GM23338 (cell line): ENCODE measurements around the gene TPH2.

Experiments used
- CREB1 ChIP-seq: fragments of 250-450 bp; sonication (Bioruptor Pico); IDR thresholded peaks from 2 replicates; pipeline ENCODE4 v1.5.0; 2020; ENCODE audit warnings: low read depth, mild to moderate bottlenecking, moderate library complexity
- CTCF ChIP-seq, 2 experiments: fragments of 200-600 bp in 1 of 2; sonication (generic) in 1 of 2; conservative IDR thresholded peaks; 2 replicates each; pipeline versions ENCODE4 v1.5.1 to v1.6.1; 2016 to 2017; ENCODE audit warnings: antibody characterized with exemption in 2 of 2, low read depth in 2 of 2, mild to moderate bottlenecking in 2 of 2, moderate library complexity in 1 of 2
- ETS1 ChIP-seq: IDR thresholded peaks from 2 replicates; pipeline ENCODE4 v1.6.1; 2016; ENCODE audit warnings: antibody characterized with exemption
- EZH2 ChIP-seq: fragments of 200-600 bp; sonication (generic); IDR thresholded peaks from one replicate; pipeline ENCODE4 v1.8.0; 2017; ENCODE audit warnings: antibody characterized with exemption, mild to moderate bottlenecking, low read depth; ENCODE audit not compliant: unreplicated experiment
- JUNB ChIP-seq: IDR thresholded peaks from one replicate; pipeline ENCODE4 v1.6.1; 2016; ENCODE audit warnings: antibody characterized with exemption; ENCODE audit not compliant: unreplicated experiment
- NANOG ChIP-seq: IDR thresholded peaks from 2 replicates; pipeline ENCODE4 v1.6.1; 2016; ENCODE audit warnings: antibody characterized with exemption, borderline replicate concordance
- POLR2AphosphoS5 ChIP-seq: IDR thresholded peaks from 2 replicates; pipeline ENCODE4 v1.6.1; 2016; ENCODE audit warnings: antibody characterized with exemption, low read depth
- REST ChIP-seq: IDR thresholded peaks from one replicate; pipeline ENCODE4 v1.6.1; 2018; ENCODE audit warnings: antibody characterized with exemption; ENCODE audit not compliant: unreplicated experiment
- STAT1 ChIP-seq: IDR thresholded peaks from one replicate; pipeline ENCODE4 v1.6.1; 2016; ENCODE audit warnings: antibody characterized with exemption; ENCODE audit not compliant: unreplicated experiment
- ZNF114 ChIP-seq: fragments of 250-450 bp; sonication (Bioruptor Pico); IDR thresholded peaks from 2 replicates; pipeline ENCODE4 v1.5.0; 2020; ENCODE audit warnings: mild to moderate bottlenecking, moderate library complexity
- ZNF331 ChIP-seq: fragments of 250-450 bp; sonication (Bioruptor Pico); IDR thresholded peaks from 2 replicates; pipeline ENCODE4 v1.5.0; 2020; ENCODE audit warnings: low read depth, mild to moderate bottlenecking, moderate library complexity

GRCh38 chr12:71955970-71956369 lies 17.3 kb downstream of the TPH2 start:
- no peak for TF ChIP-seq POLR2AphosphoS5
- no peak for TF ChIP-seq EZH2
- TF ChIP-seq CREB1 (CRISPR knock-in tag): no peak
- TF ChIP-seq CTCF (conservative IDR thresholded peaks at IDR 0.05; ENCODE audit: low read depth in 2 of 2): no peak
- TF ChIP-seq STAT1: no peak
- no peak for TF ChIP-seq REST
- no peak for TF ChIP-seq ETS1
- TF ChIP-seq JUNB: no peak
- TF ChIP-seq NANOG: no peak
- TF ChIP-seq ZNF114 (CRISPR knock-in tag): no peak
- no peak for TF ChIP-seq ZNF331 (CRISPR knock-in tag)
